IPS-NIHi11 (cell line): ENCODE measurements around the gene OAS3.
"Not testable (repeated sequence)": the region's sequence is repeated elsewhere in the genome, so short reads cannot be mapped to it uniquely, and the experiment has no call there.

Source experiments
- DNase-seq: peaks from one replicate; pipeline ENCODE4 v3.0.0; 2012; ENCODE audit warnings: mixed read lengths, low spot score

The OAS3 gene

GRCh38 chr12:112937741-112938719, at the start of gene OAS3:
Gene OAS3, plus strand, starts transcription at chr12:112938474. Its CDS starts 57 bp downstream, at chr12:112938531.
- DNase-seq = peak; percentile 46

GRCh38 chr12:112891093-112892024, 46.9 kb upstream of the OAS3 start:
- DNase-seq = no peak

- no peak for DNase-seq
These were observed 45.4 kb upstream of the OAS3 start for GRCh38 chr12:112892856-112893255.

- DNase-seq = no peak
These were observed 44.1 kb upstream of the OAS3 start for GRCh38 chr12:112894128-112894527.

GRCh38 chr12:112898380-112898779, 39.9 kb upstream of the OAS3 start:
- no peak for DNase-seq

GRCh38 chr12:112900298-112901145, 37.8 kb upstream of the OAS3 start:
- DNase-seq = peak; percentile 80

GRCh38 chr12:112901271-112901670, 37.0 kb upstream of the OAS3 start:
- DNase-seq = no peak

- DNase-seq = no peak
These were observed 33.7 kb upstream of the OAS3 start for GRCh38 chr12:112904571-112904970.

GRCh38 chr12:112905451-112906089, 32.7 kb upstream of the OAS3 start:
- DNase-seq = no peak

- DNase-seq = peak; percentile 21
These were observed 31.4 kb upstream of the OAS3 start, which contains the start of gene OAS1 for GRCh38 chr12:112906712-112907414. Gene OAS1, plus strand, starts transcription at chr12:112906962. Its CDS starts 78 bp downstream, at chr12:112907040.

GRCh38 chr12:112907415-112908157, 30.7 kb upstream of the OAS3 start:
- no peak for DNase-seq

- DNase-seq = no peak
These were observed 29.7 kb upstream of the OAS3 start for GRCh38 chr12:112908548-112908947.

- no peak for DNase-seq
These were observed 28.6 kb upstream of the OAS3 start for GRCh38 chr12:112909693-112910092.

- DNase-seq = no peak
These were observed 25.1 kb upstream of the OAS3 start for GRCh38 chr12:112913038-112913688.

GRCh38 chr12:112913888-112914287, 24.4 kb upstream of the OAS3 start:
- DNase-seq = not testable (repeated sequence)

GRCh38 chr12:112916270-112916669, 22.0 kb upstream of the OAS3 start:
- DNase-seq = no peak

GRCh38 chr12:112919121-112919520, 19.2 kb upstream of the OAS3 start:
- DNase-seq = no peak

GRCh38 chr12:112924986-112925385, 13.3 kb upstream of the OAS3 start:
- DNase-seq = no peak

GRCh38 chr12:112926416-112927033, 11.7 kb upstream of the OAS3 start:
- DNase-seq = not testable (repeated sequence)
